ENCODE measurements around the gene HNRNPH1.

GRCh38 chr5:179621551-179622214, 1.8 kb downstream of the HNRNPH1 start:
- TF ChIP-seq CTCF (IDR thresholded peaks at IDR 0.05; ENCODE audit: poor library complexity, severe bottlenecking) (no peak), POLR2AphosphoS5 (IDR thresholded peaks at IDR 0.05) (no peak), MXI1 (conservative IDR thresholded peaks at IDR 0.05; ENCODE audit: poor library complexity, severe bottlenecking) (no peak), EP300 (conservative IDR thresholded peaks at IDR 0.05; ENCODE audit: poor library complexity, severe bottlenecking) (no peak)

All from neural cell (in vitro differentiated cells).